GM18861 (cell line): ENCODE results near the gene DMD.

Experiments used
- ATAC-seq: cut with Tn5 transposase; IDR thresholded peaks from one replicate; pipeline ENCODE4 v1.9.1; 2021; ENCODE audit not compliant: unreplicated experiment

Gene DMD

GRCh38 chrX:31213941-31214340, 1997.4 kb downstream of the DMD start:
- no peak for ATAC-seq

GRCh38 chrX:31212856-31213748, 1998.2 kb downstream of the DMD start:
- ATAC-seq: no peak

GRCh38 chrX:31209005-31209628, 2002.2 kb downstream of the DMD start:
- ATAC-seq: no peak

GRCh38 chrX:31201503-31201902, 2009.8 kb downstream of the DMD start:
- no peak for ATAC-seq

GRCh38 chrX:31200430-31200829, 2010.9 kb downstream of the DMD start:
- peak; percentile 45 for ATAC-seq

- ATAC-seq: no peak
These were observed 2011.6 kb downstream of the DMD start for GRCh38 chrX:31199840-31200114.

- no peak for ATAC-seq
These were observed 2012.1 kb downstream of the DMD start for GRCh38 chrX:31199056-31199839.

GRCh38 chrX:31190221-31190975, 2021.0 kb downstream of the DMD start:
- ATAC-seq: no peak

GRCh38 chrX:31186693-31187338, 2024.5 kb downstream of the DMD start:
- ATAC-seq: no peak

- ATAC-seq: no peak
These were observed 2025.5 kb downstream of the DMD start for GRCh38 chrX:31185884-31186283.

- ATAC-seq: no peak
These were observed 2029.9 kb downstream of the DMD start for GRCh38 chrX:31181377-31182000.

GRCh38 chrX:31179203-31179602, 2032.1 kb downstream of the DMD start:
- no peak for ATAC-seq

GRCh38 chrX:31178769-31179125, 2032.6 kb downstream of the DMD start:
- ATAC-seq: no peak

GRCh38 chrX:31178064-31178768, 2033.1 kb downstream of the DMD start:
- ATAC-seq: peak; percentile 77

GRCh38 chrX:31170792-31171191, 2040.6 kb downstream of the DMD start:
- no peak for ATAC-seq

GRCh38 chrX:31168551-31168950, 2042.8 kb downstream of the DMD start:
- peak; percentile 99 for ATAC-seq

GRCh38 chrX:31166832-31167231, 2044.5 kb downstream of the DMD start:
- no peak for ATAC-seq

GRCh38 chrX:31166416-31166815, 2044.9 kb downstream of the DMD start:
- no peak for ATAC-seq

- no peak for ATAC-seq
These were observed 2045.9 kb downstream of the DMD start for GRCh38 chrX:31165241-31166035.
